ENCODE measurements around the gene TXNRD1.
A peak's percentile ranks its signal among the peaks of the same experiment; 100 is the strongest.
"Not testable (repeated sequence)": the region's sequence is repeated elsewhere in the genome, so short reads cannot be mapped to it uniquely, and the experiment has no call there.

The TXNRD1 gene

GRCh38 chr12:104215638-104216297, at the start of gene TXNRD1:
Gene TXNRD1 (plus strand): TSS chr12:104215779. CDS start chr12:104215803, 24 bp downstream.
- peak; percentile 93 for DNase-seq (ENCODE audit: low spot score)

- no peak for DNase-seq (ENCODE audit: low spot score)
Observed at GRCh38 chr12:104165801-104166200, 49.8 kb upstream of the TXNRD1 start.

- no peak for DNase-seq (ENCODE audit: low spot score)
Observed at GRCh38 chr12:104166465-104166864, 49.1 kb upstream of the TXNRD1 start.

DNA sequence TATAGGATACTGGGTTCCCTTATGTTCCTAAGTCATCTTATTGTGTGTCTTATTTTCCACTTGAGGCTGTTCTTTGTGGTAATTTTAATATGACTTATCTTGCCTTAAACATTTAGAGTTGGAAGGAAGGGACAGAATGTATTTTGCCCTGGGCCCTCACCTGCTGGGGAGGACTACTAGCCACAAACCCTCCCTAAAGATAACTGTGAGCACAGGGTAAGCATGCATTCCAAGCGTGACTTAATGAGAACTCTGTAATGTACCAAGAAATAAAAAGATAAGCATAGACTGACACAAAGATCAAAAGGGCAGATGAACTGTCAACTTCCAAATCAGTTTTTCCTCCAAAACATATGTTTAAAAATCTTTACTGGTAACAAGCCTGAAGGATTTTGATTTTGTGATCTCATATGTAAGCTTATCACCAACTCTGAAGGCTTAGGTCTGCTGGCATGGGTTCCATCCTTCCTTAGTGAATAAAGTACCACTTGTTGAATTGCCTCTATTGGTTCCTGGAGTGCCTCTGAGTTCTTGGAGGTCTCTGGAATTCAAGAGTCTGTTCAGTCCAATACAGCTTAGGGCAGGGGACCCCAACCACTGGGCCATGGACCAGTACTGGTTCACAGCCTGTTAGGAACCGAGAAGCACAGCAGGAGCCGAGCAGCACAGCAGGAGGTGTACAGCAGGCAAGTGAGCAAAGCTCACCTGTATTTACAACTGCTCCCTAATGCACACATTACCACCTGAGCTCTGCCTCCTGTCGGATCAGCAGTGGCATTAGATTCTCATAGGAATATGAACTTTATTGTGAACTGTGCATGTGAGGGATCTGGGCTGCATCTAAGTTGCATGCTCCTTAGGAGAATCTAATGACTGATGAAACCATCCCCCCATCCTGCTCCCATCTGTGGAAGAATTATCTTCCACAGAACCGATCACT, 47.8 kb upstream of the TXNRD1 start:
- no peak for DNase-seq (ENCODE audit: low spot score)

GRCh38 chr12:104168596-104168995, 47.0 kb upstream of the TXNRD1 start:
- DNase-seq (ENCODE audit: low spot score), result no peak

GRCh38 chr12:104171785-104172569, 43.6 kb upstream of the TXNRD1 start:
- DNase-seq (ENCODE audit: low spot score), result peak; percentile 79

DNA sequence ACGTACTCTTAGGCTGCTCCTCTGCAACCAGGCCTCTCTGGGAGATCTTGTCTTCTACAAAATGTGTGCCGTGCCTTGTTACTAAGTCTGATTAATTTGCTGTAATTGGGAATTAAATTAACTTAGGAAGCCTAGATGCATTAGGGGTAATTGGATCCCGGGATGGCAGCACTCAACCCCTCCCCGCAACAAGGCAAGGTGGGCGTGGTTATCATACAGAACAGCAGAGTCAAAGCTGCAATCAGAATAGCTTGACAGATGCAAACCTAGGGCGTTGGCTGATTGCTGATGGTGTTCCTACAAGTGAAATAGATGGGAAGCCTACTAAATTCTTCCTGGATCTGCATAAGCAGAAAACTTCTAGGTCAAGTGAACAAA, 43.0 kb upstream of the TXNRD1 start:
- DNase-seq (ENCODE audit: low spot score), result no peak

DNA sequence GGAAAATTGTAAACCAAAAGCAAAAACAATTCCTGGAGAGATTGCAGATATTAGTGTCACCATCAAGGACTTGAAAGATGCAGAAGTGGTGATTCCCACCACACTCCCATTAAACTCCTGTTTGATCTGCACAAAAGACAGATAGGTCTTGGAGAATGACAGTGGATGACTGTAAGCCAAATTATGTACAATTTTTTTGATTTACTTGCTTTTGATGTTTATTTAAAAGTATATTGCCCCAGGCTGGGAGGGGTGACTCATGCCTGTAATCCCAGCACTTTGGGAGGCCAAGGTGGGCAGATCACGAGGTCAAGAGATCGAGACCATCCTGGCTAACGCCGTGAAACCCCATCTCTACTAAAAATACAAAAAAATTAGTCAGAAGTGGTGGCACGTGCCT, 41.8 kb upstream of the TXNRD1 start:
- DNase-seq (ENCODE audit: low spot score), result not testable (repeated sequence)

DNA sequence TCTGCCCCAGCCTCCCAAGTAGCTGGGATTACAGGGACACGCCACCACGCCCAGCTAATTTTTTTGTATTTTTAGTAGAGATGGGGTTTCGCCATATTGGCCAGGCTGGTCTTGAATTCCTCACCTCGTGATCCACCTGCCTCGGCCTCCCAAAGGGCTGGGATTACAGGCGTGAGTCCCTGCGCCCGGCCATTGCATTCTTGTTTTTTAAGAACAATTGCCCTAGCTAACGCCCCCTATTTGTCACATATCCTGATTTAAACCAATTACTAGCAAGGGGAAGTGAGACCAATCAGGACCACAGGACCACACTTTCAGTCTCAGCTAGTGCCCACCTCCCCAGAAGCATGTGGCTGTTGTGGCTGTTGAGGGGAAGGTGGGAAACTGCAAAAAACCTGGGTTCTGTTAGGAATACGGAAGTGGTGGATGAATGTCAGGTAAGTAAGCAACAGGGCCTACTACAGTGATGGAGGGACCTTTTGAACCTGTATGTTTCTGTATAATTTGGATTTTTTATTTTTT, 39.8 kb upstream of the TXNRD1 start:
- no peak for DNase-seq (ENCODE audit: low spot score)

GRCh38 chr12:104177336-104177662, 38.3 kb upstream of the TXNRD1 start:
- DNase-seq (ENCODE audit: low spot score), result no peak

GRCh38 chr12:104177663-104178501, 37.7 kb upstream of the TXNRD1 start:
- DNase-seq (ENCODE audit: low spot score), result no peak

DNA sequence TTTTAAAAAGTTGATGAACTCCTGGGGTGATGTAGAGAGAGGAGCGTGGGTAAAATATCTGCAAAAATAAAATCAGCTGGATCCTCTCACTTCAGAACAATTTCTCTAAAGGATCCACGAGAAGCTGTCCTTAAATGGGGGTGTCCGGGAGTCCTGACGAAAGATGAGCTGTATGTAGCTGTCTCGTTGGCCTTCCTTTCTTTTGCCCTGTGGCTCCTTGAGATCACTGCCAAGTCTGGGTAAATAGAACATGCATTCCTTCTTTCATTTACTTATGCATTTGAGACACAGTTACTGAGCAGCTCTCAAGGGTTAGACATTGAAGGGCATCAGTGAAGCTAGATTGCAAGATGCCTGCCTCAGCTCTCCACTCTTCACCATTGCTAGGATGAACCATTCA, 35.2 kb upstream of the TXNRD1 start:
- no peak for DNase-seq (ENCODE audit: low spot score)

DNA sequence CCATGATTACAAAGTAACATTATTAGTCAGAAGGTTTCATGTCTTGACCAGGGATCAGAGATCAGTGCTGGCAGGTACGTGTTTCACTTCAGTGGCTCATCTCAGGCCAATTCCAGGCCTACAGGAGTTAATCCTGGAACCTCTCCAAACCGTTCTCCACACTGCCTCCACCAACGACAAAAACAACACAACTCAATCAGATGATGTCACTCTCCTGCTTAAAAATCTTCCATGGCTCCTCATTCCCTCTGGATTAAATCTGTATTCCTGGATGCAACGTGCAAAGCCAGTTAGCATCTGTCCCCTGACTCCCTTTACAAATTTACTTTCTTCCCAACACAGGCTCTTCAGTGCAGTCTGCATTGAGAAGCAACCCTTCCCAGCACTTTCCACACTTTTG, 34.3 kb upstream of the TXNRD1 start:
- no peak for DNase-seq (ENCODE audit: low spot score)

DNA sequence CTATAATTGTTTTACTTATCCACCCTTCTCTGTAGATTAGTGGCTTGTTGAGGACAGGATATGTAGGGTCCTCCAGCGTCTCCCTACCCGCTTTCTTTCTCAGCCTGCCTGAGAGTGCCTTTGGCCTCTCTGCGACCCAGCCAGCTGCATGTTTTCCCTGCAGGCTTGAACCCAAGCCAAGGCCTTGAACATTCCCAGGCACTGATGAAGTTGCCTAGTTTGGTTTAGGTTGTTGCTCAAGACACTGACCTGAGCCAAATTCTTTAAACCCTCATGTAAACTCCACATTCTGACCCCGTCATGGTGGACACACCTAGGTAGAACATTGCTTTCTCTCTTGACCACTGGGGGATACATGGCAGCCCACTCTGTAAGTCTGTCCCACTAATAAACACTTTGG, 33.4 kb upstream of the TXNRD1 start:
- no peak for DNase-seq (ENCODE audit: low spot score)

- no peak for DNase-seq (ENCODE audit: low spot score)
Observed at GRCh38 chr12:104182621-104183378, 32.8 kb upstream of the TXNRD1 start.

DNA sequence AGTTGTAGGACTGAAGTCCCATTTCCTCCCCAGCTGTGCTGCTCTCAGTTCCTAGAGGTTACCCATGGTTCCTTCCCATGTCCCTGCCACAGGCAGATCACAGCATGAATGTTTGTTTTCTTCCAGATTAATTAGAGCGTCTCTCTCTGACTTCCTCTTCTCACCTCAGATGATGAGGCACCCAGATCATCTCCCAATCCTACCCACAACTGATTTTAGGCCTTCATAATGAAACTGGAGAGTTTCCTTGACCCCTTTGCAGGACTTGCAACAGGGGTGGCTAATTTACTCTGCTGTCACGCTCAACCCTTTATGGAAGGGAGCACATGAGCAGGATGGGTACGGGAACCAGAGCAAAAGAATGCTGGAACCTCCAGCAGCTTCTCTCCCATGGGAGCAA, 32.1 kb upstream of the TXNRD1 start:
- no peak for DNase-seq (ENCODE audit: low spot score)

DNA sequence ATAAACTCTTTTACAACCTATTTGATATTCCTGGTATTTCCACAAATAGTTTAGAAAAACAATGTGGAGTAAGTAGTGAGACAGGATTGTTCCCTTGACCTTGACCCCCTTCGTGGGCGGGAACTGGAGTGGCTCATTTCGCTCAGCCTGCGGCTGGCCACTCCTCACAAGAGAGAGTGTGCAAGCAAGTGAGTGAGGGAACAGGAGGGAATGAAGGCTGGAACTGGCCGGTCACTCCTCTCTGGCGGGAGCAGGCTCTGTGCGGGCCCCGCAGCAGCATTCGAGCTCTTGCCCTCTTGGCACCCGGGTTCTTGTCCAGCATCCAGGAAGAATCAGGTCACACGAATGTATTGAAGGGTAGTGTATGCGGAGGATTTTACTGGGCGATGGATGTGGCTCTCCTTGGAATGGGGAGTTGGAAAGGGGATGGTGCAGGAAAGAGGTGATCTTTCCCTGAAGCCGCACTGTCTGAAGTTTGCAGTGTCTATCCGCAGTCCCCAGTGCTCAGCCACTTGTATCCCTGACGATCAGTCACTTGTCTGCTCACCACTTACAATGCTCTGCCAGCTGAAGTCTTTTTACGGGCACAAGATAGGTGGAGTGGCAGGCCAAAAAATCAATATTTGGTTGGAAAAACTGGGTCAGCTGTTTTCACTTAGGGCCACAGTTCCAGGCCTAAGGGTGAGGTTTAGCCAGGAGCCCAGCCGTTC, 28.0 kb upstream of the TXNRD1 start:
- DNase-seq (ENCODE audit: low spot score), result no peak

- no peak for DNase-seq (ENCODE audit: low spot score)
Observed at GRCh38 chr12:104188534-104188933, 27.0 kb upstream of the TXNRD1 start.

DNA sequence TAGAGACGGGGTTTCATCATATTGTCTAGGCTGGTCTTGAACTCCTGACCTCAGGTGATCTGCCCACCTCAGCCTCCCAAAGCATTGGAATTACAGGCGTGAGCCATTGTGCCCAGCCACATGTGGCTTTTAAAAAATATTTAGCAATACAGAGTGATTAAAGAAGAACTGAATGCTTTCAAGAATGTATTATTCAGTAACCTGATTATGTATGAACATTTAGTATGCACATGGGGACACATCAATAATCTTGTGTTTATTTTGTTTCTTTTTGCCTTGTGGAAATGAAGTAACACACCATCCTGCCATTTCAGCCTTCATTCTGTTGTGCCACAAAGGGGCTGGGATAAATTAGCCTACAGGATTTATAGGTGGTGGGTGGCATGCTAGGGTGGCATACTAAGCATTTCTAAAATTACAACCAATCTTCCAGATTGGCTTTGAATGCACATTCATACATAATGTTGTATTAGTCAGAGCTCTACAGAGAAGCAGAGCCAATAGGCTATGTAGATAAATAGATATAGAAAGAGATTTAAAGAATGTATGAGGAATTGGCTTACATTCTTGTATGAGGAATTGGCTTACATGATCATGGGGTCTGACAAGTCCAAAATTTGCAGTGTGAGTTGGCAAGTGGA, 25.5 kb upstream of the TXNRD1 start:
- no peak for DNase-seq (ENCODE audit: low spot score)
